HepG2 (cell line): ENCODE data around the gene CROCC. TPM values are rescaled to one million over a fixed set of nuclear protein-coding genes. Genes with fewer than 3 reads are reported as not detected.

Source experiments
- FOXK1 ChIP-seq: sonication (generic); formaldehyde crosslinking; IDR thresholded peaks from 2 replicates; pipeline ENCODE4 v1.4.0; 2020; ENCODE audit warnings: low read depth, missing genetic modification reagents, borderline replicate concordance
- GATAD1 ChIP-seq: IDR thresholded peaks from 2 replicates; pipeline ENCODE4 v1.6.1; 2016; ENCODE audit warnings: missing genetic modification reagents, missing compliant biosample characterization
- ISX ChIP-seq: sonication (generic); formaldehyde crosslinking; conservative IDR thresholded peaks from 2 replicates; pipeline ENCODE4 v1.5.0; 2020; ENCODE audit warnings: missing genetic modification reagents
- KAT8 ChIP-seq: IDR thresholded peaks from 2 replicates; pipeline ENCODE4 v1.6.1; 2016; ENCODE audit warnings: missing genetic modification reagents, missing compliant biosample characterization
- MED13 ChIP-seq: sonication (generic); formaldehyde crosslinking; IDR thresholded peaks from 2 replicates; pipeline ENCODE4 v1.5.0; 2020; ENCODE audit warnings: missing genetic modification reagents
- MYC ChIP-seq: sonication (generic); formaldehyde crosslinking; IDR thresholded peaks from 2 replicates; pipeline ENCODE4 v1.9.0; 2021; ENCODE audit warnings: missing genetic modification reagents, borderline replicate concordance
- NFYC ChIP-seq: IDR thresholded peaks from 2 replicates; pipeline ENCODE4 v1.6.1; 2016; ENCODE audit warnings: missing genetic modification reagents, missing compliant biosample characterization
- NR2C2 ChIP-seq: sonication (generic); formaldehyde crosslinking; IDR thresholded peaks from 2 replicates; pipeline ENCODE4 v1.4.0; 2020; ENCODE audit warnings: missing genetic modification reagents, mild to moderate bottlenecking, moderate library complexity, borderline replicate concordance
- RARA ChIP-seq: IDR thresholded peaks from 2 replicates; pipeline ENCODE4 v1.6.1; 2016; ENCODE audit warnings: missing genetic modification reagents, missing compliant biosample characterization
- SNAI1 ChIP-seq: sonication (generic); formaldehyde crosslinking; IDR thresholded peaks from 2 replicates; pipeline ENCODE4 v1.5.0; 2020; ENCODE audit warnings: mild to moderate bottlenecking, missing genetic modification reagents, borderline replicate concordance
- SP4 ChIP-seq: sonication (generic); formaldehyde crosslinking; IDR thresholded peaks from 2 replicates; pipeline ENCODE4 v1.8.1; 2023; ENCODE audit warnings: mild to moderate bottlenecking, missing genetic modification reagents
- SSRP1 ChIP-seq: IDR thresholded peaks from 2 replicates; pipeline ENCODE4 v1.6.1; 2016; ENCODE audit warnings: control low read depth
- TAF15 ChIP-seq: fragments of 200-400 bp; formaldehyde crosslinking; IDR thresholded peaks from one replicate; pipeline ENCODE4 v1.6.1; 2018; ENCODE audit warnings: mild to moderate bottlenecking, low read depth, low read length; ENCODE audit not compliant: poor library complexity, severe bottlenecking
- TGIF2 ChIP-seq: IDR thresholded peaks from 2 replicates; pipeline ENCODE4 v1.6.1; 2016; ENCODE audit warnings: control low read depth, missing compliant biosample characterization
- THAP9 ChIP-seq: sonication (generic); formaldehyde crosslinking; IDR thresholded peaks from 2 replicates; pipeline ENCODE4; 2020; ENCODE audit warnings: missing genetic modification reagents, mild to moderate bottlenecking, borderline replicate concordance
- YEATS4 ChIP-seq: sonication (generic); formaldehyde crosslinking; IDR thresholded peaks from 2 replicates; pipeline ENCODE4 v1.4.0; 2020; ENCODE audit warnings: missing genetic modification reagents, borderline replicate concordance
- ZIK1 ChIP-seq: sonication (generic); formaldehyde crosslinking; IDR thresholded peaks from 2 replicates; pipeline ENCODE4 v1.5.0; 2020; ENCODE audit warnings: mild to moderate bottlenecking, low read depth, missing genetic modification reagents, borderline replicate concordance
- ZNF354B ChIP-seq: sonication (generic); formaldehyde crosslinking; IDR thresholded peaks from 2 replicates; pipeline ENCODE4 v1.8.0; 2022; ENCODE audit warnings: mild to moderate bottlenecking, missing genetic modification reagents
- ZNF44 ChIP-seq: sonication (generic); formaldehyde crosslinking; IDR thresholded peaks from 2 replicates; pipeline ENCODE4 v1.5.1; 2020; ENCODE audit warnings: mild to moderate bottlenecking, missing genetic modification reagents
- ZNF550 ChIP-seq: sonication (generic); formaldehyde crosslinking; IDR thresholded peaks from 2 replicates; pipeline ENCODE4 v1.4.0; 2020; ENCODE audit warnings: mild to moderate bottlenecking, missing genetic modification reagents, borderline replicate concordance
- ZNF577 ChIP-seq: sonication (generic); formaldehyde crosslinking; IDR thresholded peaks from 2 replicates; pipeline ENCODE4 v1.4.0; 2020; ENCODE audit warnings: mild to moderate bottlenecking, low read depth, missing genetic modification reagents, borderline replicate concordance
- ZNF749 ChIP-seq: sonication (generic); formaldehyde crosslinking; IDR thresholded peaks from 2 replicates; pipeline ENCODE4 v1.8.0; 2022; ENCODE audit warnings: mild to moderate bottlenecking, missing genetic modification reagents, moderate library complexity, borderline replicate concordance
- polyA plus RNA-seq, 8 experiments: library from polyadenylated mRNA; depleted of rRNA in 3 of 8; stranded (reverse) in 7 of 8; unstranded in 1 of 8; fragments of >200 nt; fragmentation: Illumina TruSeq in 4 of 8; extraction: Trizol in 4 of 8; gene quantifications; 2 replicates each; pipeline versions ENCODE4 v1.2.1 to v1.2.3, GENCODE V29; 2011 to 2016; ENCODE audit warnings: low read depth in 4 of 8, missing spikeins in 1 of 8, mixed read lengths in 1 of 8; ENCODE audit not compliant: insufficient read depth in 1 of 8
- total RNA-seq, 5 experiments: library from RNA; depleted of rRNA; stranded (reverse); fragments of >200 nt; fragmentation: Illumina TruSeq; extraction: Trizol; gene quantifications; 2 replicates each; pipeline ENCODE4 v1.2.3, GENCODE V29; 2016; ENCODE audit warnings: low read depth in 1 of 5
- TF ChIP-seq, protein P1 (sequence below), 2 experiments: fragments of 450-650 bp in 1 of 2; sonication (generic) in 1 of 2; formaldehyde crosslinking; IDR thresholded peaks; 2 replicates each; pipeline versions ENCODE4 v1.5.0 to v1.8.0; 2020 to 2022; ENCODE audit warnings: mild to moderate bottlenecking in 1 of 2, missing genetic modification reagents in 1 of 2
- TF ChIP-seq, protein P2 (sequence below): sonication (generic); formaldehyde crosslinking; IDR thresholded peaks from 2 replicates; pipeline ENCODE4 v1.5.0; 2020; ENCODE audit warnings: mild to moderate bottlenecking, missing genetic modification reagents, borderline replicate concordance

The CROCC gene
- total and polyA plus RNA-seq, 2 of the 13 experiments (the other 11 are each of a cell fraction or from before 2014, with no cell fraction given) = 7.8 to 15.5 TPM

GRCh38 chr1:16905110-16905867, 16.4 kb upstream of the CROCC start (continued):
- TF ChIP-seq THAP9 (CRISPR knock-in tag) (0 out of 2 replicates have a peak, but pooled peaks have one; percentile 29), GATAD1 (CRISPR knock-in tag) (0 out of 2 replicates have a peak, but pooled peaks have one; percentile 24), RARA (CRISPR knock-in tag) (peak; percentile 32), ZIK1 (CRISPR knock-in tag) (no peak), ZNF354B (CRISPR knock-in tag) (no peak), ZNF749 (peak; percentile 91), ISX (0 out of 2 replicates have a peak, but pooled peaks have one; percentile 54), SSRP1 (CRISPR knock-in tag) (peak; percentile 95), KAT8 (CRISPR knock-in tag) (peak; percentile 55; the same call in 1 of the 2 replicates), NFYC (CRISPR knock-in tag) (peak; percentile 12; the same call in 1 of the 2 replicates), MYC (CRISPR knock-in tag) (peak; percentile 69), NR2C2 (peak; percentile 34; the same call in 1 of the 2 replicates), SP4 (CRISPR knock-in tag) (peak; percentile 60; the same call in 1 of the 2 replicates), ZNF550 (CRISPR knock-in tag) (no peak), TAF15 (no peak), ZNF44 (CRISPR knock-in tag) (no peak), FOXK1 (peak; percentile 24; the same call in 1 of the 2 replicates), YEATS4 (CRISPR knock-in tag) (no peak; the same call in 1 of the 2 replicates), ZNF577 (no peak), TGIF2 (CRISPR knock-in tag) (no peak; the same call in none of the 2 replicates), SNAI1 (CRISPR knock-in tag) (no peak), MED13 (CRISPR knock-in tag) (peak; percentile 70; the same call in 1 of the 2 replicates)
- TF ChIP-seq, protein P1, sequence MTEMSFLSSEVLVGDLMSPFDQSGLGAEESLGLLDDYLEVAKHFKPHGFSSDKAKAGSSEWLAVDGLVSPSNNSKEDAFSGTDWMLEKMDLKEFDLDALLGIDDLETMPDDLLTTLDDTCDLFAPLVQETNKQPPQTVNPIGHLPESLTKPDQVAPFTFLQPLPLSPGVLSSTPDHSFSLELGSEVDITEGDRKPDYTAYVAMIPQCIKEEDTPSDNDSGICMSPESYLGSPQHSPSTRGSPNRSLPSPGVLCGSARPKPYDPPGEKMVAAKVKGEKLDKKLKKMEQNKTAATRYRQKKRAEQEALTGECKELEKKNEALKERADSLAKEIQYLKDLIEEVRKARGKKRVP (CRISPR knock-in tag; IDR thresholded peaks at IDR 0.05) = peak; percentile 33 to 95
- TF ChIP-seq, protein P2, sequence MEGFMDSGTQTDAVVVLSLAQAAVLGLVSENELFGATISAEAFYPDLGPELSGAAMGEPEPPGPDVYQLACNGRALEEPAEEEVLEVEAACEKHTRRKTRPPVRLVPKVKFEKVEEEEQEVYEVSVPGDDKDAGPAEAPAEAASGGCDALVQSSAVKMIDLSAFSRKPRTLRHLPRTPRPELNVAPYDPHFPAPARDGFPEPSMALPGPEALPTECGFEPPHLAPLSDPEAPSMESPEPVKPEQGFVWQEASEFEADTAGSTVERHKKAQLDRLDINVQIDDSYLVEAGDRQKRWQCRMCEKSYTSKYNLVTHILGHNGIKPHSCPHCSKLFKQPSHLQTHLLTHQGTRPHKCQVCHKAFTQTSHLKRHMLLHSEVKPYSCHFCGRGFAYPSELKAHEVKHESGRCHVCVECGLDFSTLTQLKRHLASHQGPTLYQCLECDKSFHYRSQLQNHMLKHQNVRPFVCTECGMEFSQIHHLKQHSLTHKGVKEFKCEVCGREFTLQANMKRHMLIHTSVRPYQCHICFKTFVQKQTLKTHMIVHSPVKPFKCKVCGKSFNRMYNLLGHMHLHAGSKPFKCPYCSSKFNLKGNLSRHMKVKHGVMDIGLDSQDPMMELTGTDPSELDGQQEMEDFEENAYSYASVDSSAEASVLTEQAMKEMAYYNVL (CRISPR knock-in tag) = peak; percentile 8; the same call in 1 of the 2 replicates
